ENCODE measurements around the gene ZNF324.
"Not testable (repeated sequence)": the region's sequence is repeated elsewhere in the genome, so short reads cannot be mapped to it uniquely, and the experiment has no call there.

The ZNF324 gene

GRCh38 chr19:58466760-58467589 lies at the start of gene ZNF324:
TSS of gene ZNF324 (plus strand) at chr19:58467080. CDS start at chr19:58469186, 2,106 bp downstream.
- peak; percentile 98 for DNase-seq

- no peak for DNase-seq
Measured at GRCh38 chr19:58428617-58429016, 38.3 kb upstream of the ZNF324 start.

- DNase-seq: no peak
Measured at GRCh38 chr19:58429745-58430144, 37.1 kb upstream of the ZNF324 start.

- no peak for DNase-seq
Measured at GRCh38 chr19:58434217-58434616, 32.7 kb upstream of the ZNF324 start.

GRCh38 chr19:58439576-58440554 lies 27.0 kb upstream of the ZNF324 start, which contains the start of gene ZNF132:
TSS of gene ZNF132 (minus strand) at chr19:58440153. CDS start at chr19:58439821, 332 bp downstream.
- peak; percentile 99 for DNase-seq

- no peak for DNase-seq
Measured at GRCh38 chr19:58440556-58440955, 26.3 kb upstream of the ZNF324 start.

- not testable (repeated sequence) for DNase-seq
Measured at GRCh38 chr19:58442986-58443385, 23.9 kb upstream of the ZNF324 start.

GRCh38 chr19:58448860-58449259 lies 18.0 kb upstream of the ZNF324 start:
- DNase-seq: not testable (repeated sequence)

GRCh38 chr19:58449980-58450379 lies 16.9 kb upstream of the ZNF324 start:
- DNase-seq: not testable (repeated sequence)

GRCh38 chr19:58450856-58451357 lies 16.0 kb upstream of the ZNF324 start:
- peak; percentile 65 for DNase-seq

- DNase-seq: peak; percentile 93
Measured at GRCh38 chr19:58451358-58452101, 15.3 kb upstream of the ZNF324 start, which contains the start of gene ZNF324B. TSS of gene ZNF324B (plus strand) at chr19:58451622. CDS start at chr19:58453702, 2,080 bp downstream.

GRCh38 chr19:58453743-58454142 lies 13.1 kb upstream of the ZNF324 start:
- DNase-seq: no peak

GRCh38 chr19:58455306-58455705 lies 11.6 kb upstream of the ZNF324 start:
- no peak for DNase-seq

- no peak for DNase-seq
Measured at GRCh38 chr19:58456111-58456510, 10.8 kb upstream of the ZNF324 start.

GRCh38 chr19:58460039-58460438 lies 6.8 kb upstream of the ZNF324 start:
- no peak for DNase-seq

- DNase-seq: no peak
Measured at GRCh38 chr19:58466089-58466759, 656 bp upstream of the ZNF324 start.

- no peak for DNase-seq
Measured at GRCh38 chr19:58468216-58468839, 1.4 kb downstream of the ZNF324 start.

GRCh38 chr19:58469241-58470013 lies 2.5 kb downstream of the ZNF324 start:
- DNase-seq: no peak

GRCh38 chr19:58470837-58471543 lies 4.1 kb downstream of the ZNF324 start:
- DNase-seq: not testable (repeated sequence)

- DNase-seq: no peak
Measured at GRCh38 chr19:58471736-58472135, 4.9 kb downstream of the ZNF324 start.
